Testis (tissue), 2 donors: ENCODE measurements around the gene SKA2.

Experiments
- CTCF ChIP-seq, 3 experiments: fragments of 450-650 bp in 2 of 3; fragments of 200-600 bp in 1 of 3; sonication (generic) in 1 of 3; IDR thresholded peaks; one replicate each; pipeline ENCODE4 v1.5.1; 2016 to 2019; ENCODE audit warnings: antibody characterized with exemption in 3 of 3, mild to moderate bottlenecking in 2 of 3, moderate library complexity in 1 of 3
- POLR2A ChIP-seq: fragments of 450-650 bp; IDR thresholded peaks from one replicate; pipeline ENCODE4 v1.6.1; 2017; ENCODE audit warnings: antibody characterized with exemption, mild to moderate bottlenecking, moderate library complexity

GRCh38 chr17:59139939-59140338, 15.0 kb downstream of the SKA2 start:
- TF ChIP-seq CTCF (IDR thresholded peaks at IDR 0.05) (no peak), POLR2A (no peak)
